Activated naive CD8-positive, alpha-beta T cell treated with anti-CD3 and anti-CD28 coated beads, Interleukin-2, amount 10 ng/mL, durations not matched to agents 7 days and 5 days (primary cell): ENCODE measurements around the gene FCGR3B. TPM values are rescaled to one million over a fixed set of nuclear protein-coding genes. Genes with fewer than 3 reads are reported as not detected.
"Not testable (repeated sequence)": the region's sequence is repeated elsewhere in the genome, so short reads cannot be mapped to it uniquely, and the experiment has no call there.

ENCODE experiments used
- ATAC-seq: fragments of 150-1000 bp; cut with Tn5 transposase; one replicate; pipeline ENCODE4 v1.10.0; 2021; ENCODE audit warnings: low read depth, moderate library complexity
- POLR2A ChIA-PET: fragments of 350-600 bp; sonication (Branson Sonifier 250); formaldehyde crosslinking; loops from one replicate; lab custom pipeline; 2021; ENCODE audit warnings: antibody characterized with exemption; lab: Charles Lee
- DNase-seq: peaks from one replicate; pipeline ENCODE4 v3.0.0; 2021
- H3K27ac Mint-ChIP-seq: one replicate; pipeline ENCODE4 v1.8.0; 2022; ENCODE audit warnings: mild to moderate bottlenecking, mixed read lengths
- H3K27me3 Mint-ChIP-seq: one replicate; pipeline ENCODE4 v1.8.0; 2022; ENCODE audit warnings: mild to moderate bottlenecking, moderate library complexity, mixed read lengths
- H3K36me3 Mint-ChIP-seq: one replicate; pipeline ENCODE4 v1.8.0; 2021; ENCODE audit warnings: mild to moderate bottlenecking, mixed read lengths
- H3K4me1 Mint-ChIP-seq: one replicate; pipeline ENCODE4 v1.8.0; 2021; ENCODE audit warnings: mixed read lengths
- H3K4me3 Mint-ChIP-seq: one replicate; pipeline ENCODE4 v1.8.0; 2022; ENCODE audit warnings: mild to moderate bottlenecking, moderate library complexity, mixed read lengths
- H3K9me3 Mint-ChIP-seq: one replicate; pipeline ENCODE4 v1.8.0; 2021; ENCODE audit warnings: mixed read lengths
- total RNA-seq, 2 experiments: library from RNA; stranded (reverse); gene quantifications; one replicate each; pipeline ENCODE4 v1.2.3, GENCODE V29; 2021

FCGR3B gene
- total RNA-seq, 2 experiments from 2014 or later, result not detected

GRCh38 chr1:161626445-161627146, 4.4 kb downstream of the FCGR3B start:
- peaks cover 26% of the 10 kb centered on the region for H3K4me1 Mint-ChIP-seq
- H3K4me3 Mint-ChIP-seq, POLR2A ChIA-PET, ATAC-seq, H3K9me3 Mint-ChIP-seq, H3K27ac Mint-ChIP-seq, H3K27me3 Mint-ChIP-seq, H3K36me3 Mint-ChIP-seq, DNase-seq: not testable (repeated sequence)

- H3K27ac Mint-ChIP-seq, ATAC-seq, H3K4me3 Mint-ChIP-seq, DNase-seq, H3K9me3 Mint-ChIP-seq, H3K27me3 Mint-ChIP-seq, H3K36me3 Mint-ChIP-seq, POLR2A ChIA-PET: not testable (repeated sequence)
- peaks cover 34% of the 10 kb centered on the region for H3K4me1 Mint-ChIP-seq
Measured at GRCh38 chr1:161624605-161625004, 6.4 kb downstream of the FCGR3B start.

DNA sequence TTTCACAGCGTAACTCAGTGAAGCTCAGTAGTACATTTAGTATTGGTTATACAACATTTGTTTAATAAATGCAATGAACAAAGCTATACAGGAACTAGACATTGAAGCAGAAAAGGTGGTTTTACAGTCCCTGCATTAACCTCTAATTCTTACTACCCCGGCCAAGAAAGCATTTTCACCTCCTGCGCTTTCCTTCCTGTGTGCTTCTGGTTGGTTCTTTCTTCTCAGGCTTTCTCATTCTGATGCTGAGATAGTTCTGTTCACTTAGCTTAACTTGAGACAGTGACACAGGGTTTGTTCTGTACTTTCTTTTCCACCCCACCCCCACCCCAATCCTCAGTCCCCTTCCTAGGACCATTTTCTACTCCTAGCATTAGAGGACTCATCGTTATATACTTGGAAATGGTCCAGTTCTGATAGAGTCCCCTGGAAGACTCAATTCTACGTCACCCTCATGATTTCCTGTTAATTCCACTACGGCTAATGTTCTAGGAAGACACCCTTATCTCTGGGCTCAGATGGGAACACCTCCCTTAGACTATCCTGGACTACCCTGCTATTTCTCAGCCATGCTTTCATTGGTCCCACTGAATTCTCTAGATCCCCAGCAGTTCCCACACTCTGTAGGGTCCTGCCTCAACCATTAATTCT, 7.5 kb downstream of the FCGR3B start:
- H3K9me3 Mint-ChIP-seq, DNase-seq, H3K27me3 Mint-ChIP-seq, POLR2A ChIA-PET, H3K36me3 Mint-ChIP-seq: not testable (repeated sequence)
- peak overlapping the region; percentile 78 for H3K4me3 Mint-ChIP-seq
- ATAC-seq, result peak; percentile 40
- H3K27ac Mint-ChIP-seq, result peak overlapping the region; percentile 83
- peaks cover 34% of the 10 kb centered on the region for H3K4me1 Mint-ChIP-seq

GRCh38 chr1:161622054-161622453, 8.9 kb downstream of the FCGR3B start:
- ATAC-seq, result peak; percentile 18
- H3K36me3 Mint-ChIP-seq, H3K9me3 Mint-ChIP-seq, H3K27me3 Mint-ChIP-seq, POLR2A ChIA-PET, DNase-seq: not testable (repeated sequence)
- Mint-ChIP-seq H3K4me1 (peaks cover 34% of the 10 kb centered on the region), H3K4me3 (peak overlapping the region; percentile 91), H3K27ac (peak overlapping the region; percentile 92)

GRCh38 chr1:161621181-161622000, 9.6 kb downstream of the FCGR3B start:
- not testable (repeated sequence) for H3K36me3 Mint-ChIP-seq, H3K27me3 Mint-ChIP-seq, H3K9me3 Mint-ChIP-seq
- POLR2A ChIA-PET, result interaction anchor here (0.7 kb wide), 1 partner anchor 125 kb away, joined by 3 read pairs; no protein-coding TSS in a partner anchor
- ATAC-seq (peak; percentile 64), DNase-seq (peak; percentile 81)
- H3K4me3 Mint-ChIP-seq, result peak overlapping the region; percentile 91
- H3K27ac Mint-ChIP-seq, result peak overlapping the region; percentile 92
- peaks cover 30% of the 10 kb centered on the region for H3K4me1 Mint-ChIP-seq

- POLR2A ChIA-PET, H3K36me3 Mint-ChIP-seq: not testable (repeated sequence)
- peaks cover 30% of the 10 kb centered on the region for H3K4me1 Mint-ChIP-seq
Measured at GRCh38 chr1:161620399-161620798, 10.6 kb downstream of the FCGR3B start.

GRCh38 chr1:161618517-161618916, 12.5 kb downstream of the FCGR3B start:
- H3K27ac Mint-ChIP-seq, H3K27me3 Mint-ChIP-seq, H3K9me3 Mint-ChIP-seq, H3K4me3 Mint-ChIP-seq, ATAC-seq, DNase-seq, POLR2A ChIA-PET, H3K36me3 Mint-ChIP-seq: not testable (repeated sequence)
- peaks cover 18% of the 10 kb centered on the region for H3K4me1 Mint-ChIP-seq

More at GRCh38 chr1:161620399-161620798, 10.6 kb downstream of the FCGR3B start:
- not testable (repeated sequence) for H3K27me3 Mint-ChIP-seq, ATAC-seq, H3K9me3 Mint-ChIP-seq, DNase-seq, H3K27ac Mint-ChIP-seq
- peak overlapping the region; percentile 91 for H3K4me3 Mint-ChIP-seq

- peaks cover 19% of the 10 kb centered on the region for H3K4me1 Mint-ChIP-seq
- H3K27me3 Mint-ChIP-seq, H3K4me3 Mint-ChIP-seq, H3K36me3 Mint-ChIP-seq, POLR2A ChIA-PET, H3K9me3 Mint-ChIP-seq, H3K27ac Mint-ChIP-seq, DNase-seq, ATAC-seq: not testable (repeated sequence)
Measured at GRCh38 chr1:161616417-161616816, 14.6 kb downstream of the FCGR3B start.

GRCh38 chr1:161613142-161613514, 17.8 kb downstream of the FCGR3B start:
- H3K27me3 Mint-ChIP-seq, H3K36me3 Mint-ChIP-seq, DNase-seq, ATAC-seq, H3K9me3 Mint-ChIP-seq, POLR2A ChIA-PET: not testable (repeated sequence)
- H3K4me1 Mint-ChIP-seq, result peaks cover 14% of the 10 kb centered on the region
- peak overlapping the region; percentile 88 for H3K27ac Mint-ChIP-seq
- H3K4me3 Mint-ChIP-seq, result peak overlapping the region; percentile 81

DNA sequence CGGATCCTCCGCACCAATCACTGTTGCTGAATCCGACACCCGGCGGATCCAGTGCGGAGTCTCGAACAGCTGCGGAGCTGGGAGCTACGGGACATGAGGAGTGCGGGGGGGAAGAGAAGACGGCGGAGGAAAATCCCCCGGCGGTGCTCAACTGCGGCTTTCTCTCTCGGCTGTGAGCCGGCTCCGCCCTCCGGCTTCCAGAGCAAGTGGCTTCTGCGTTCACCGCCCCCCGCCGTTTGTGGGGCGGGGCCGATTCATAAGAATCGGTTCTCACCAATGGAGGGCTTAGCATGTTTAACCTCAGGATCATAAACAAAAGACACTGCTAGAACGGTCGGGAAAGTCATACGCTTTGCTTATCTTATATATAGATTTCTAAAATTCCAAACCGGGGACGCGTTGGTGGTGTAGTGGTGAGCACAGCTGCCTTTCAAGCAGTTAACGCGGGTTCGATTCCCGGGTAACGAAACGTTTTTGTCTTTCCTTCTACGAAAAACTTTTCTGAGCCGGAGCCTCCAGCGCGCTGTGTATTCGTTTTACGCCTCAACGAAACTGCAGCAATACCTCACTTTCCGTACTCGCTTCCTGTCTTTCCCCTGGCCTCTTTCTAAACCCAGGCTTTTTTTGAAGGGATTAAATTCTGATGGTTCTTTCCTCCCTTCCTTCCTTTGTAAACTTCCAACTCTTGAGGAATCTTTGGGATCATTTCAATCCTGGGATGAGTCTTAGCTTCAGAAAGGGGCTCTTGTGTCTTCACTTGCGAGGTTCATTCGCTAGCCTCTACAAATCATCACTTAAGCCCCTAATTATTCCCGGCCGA, 18.4 kb downstream of the FCGR3B start:
- H3K4me1 Mint-ChIP-seq, result peaks cover 14% of the 10 kb centered on the region
- DNase-seq (peak; percentile 86), ATAC-seq (peak; percentile 92)
- H3K36me3 Mint-ChIP-seq, H3K9me3 Mint-ChIP-seq, H3K27me3 Mint-ChIP-seq, POLR2A ChIA-PET: not testable (repeated sequence)
- H3K27ac Mint-ChIP-seq, result peak overlapping the region; percentile 88
- H3K4me3 Mint-ChIP-seq, result peak overlapping the region; percentile 81

- POLR2A ChIA-PET, H3K36me3 Mint-ChIP-seq: not testable (repeated sequence)
Measured at GRCh38 chr1:161611866-161612321, 19.1 kb downstream of the FCGR3B start.

DNA sequence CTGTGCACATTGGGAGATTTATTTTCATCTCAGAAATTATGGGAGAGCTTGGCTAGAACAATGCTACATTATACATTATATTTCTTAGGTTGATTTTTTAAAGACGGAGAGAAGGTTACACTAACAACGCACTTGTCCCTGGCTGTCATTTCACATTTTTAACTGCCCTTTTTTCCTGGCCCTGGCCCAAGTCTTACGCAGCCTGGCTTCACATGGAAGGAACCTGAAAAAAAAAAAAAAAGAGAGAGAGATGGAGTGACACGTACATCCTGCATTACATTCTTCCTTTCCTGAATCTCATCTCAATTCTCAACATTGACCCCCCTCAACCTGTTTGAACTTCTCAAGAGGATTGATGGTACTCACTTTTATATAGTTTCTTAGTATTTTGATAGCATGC, 20.8 kb downstream of the FCGR3B start:
- Mint-ChIP-seq H3K4me1 (peaks cover 14% of the 10 kb centered on the region), H3K27me3 (peaks cover 13% of the 10 kb centered on the region)
- H3K27ac Mint-ChIP-seq, DNase-seq, H3K4me3 Mint-ChIP-seq, POLR2A ChIA-PET, H3K9me3 Mint-ChIP-seq, ATAC-seq, H3K36me3 Mint-ChIP-seq: not testable (repeated sequence)

More at GRCh38 chr1:161611866-161612321, 19.1 kb downstream of the FCGR3B start:
- not testable (repeated sequence) for H3K9me3 Mint-ChIP-seq, ATAC-seq, DNase-seq, H3K27me3 Mint-ChIP-seq
- Mint-ChIP-seq H3K4me3 (peak overlapping the region; percentile 81), H3K4me1 (peaks cover 14% of the 10 kb centered on the region), H3K27ac (peak overlapping the region; percentile 88)
